GM12892 (cell line): ENCODE results near the gene ARID5A.

Experiments
- DNase-seq: peaks from one replicate; pipeline ENCODE4 v3.0.0; 2011; ENCODE audit not compliant: insufficient read length
- FAIRE-seq: peaks from 2 replicates; lab custom pipeline; 2011; peaks lifted over from hg19 to GRCh38; lab: Jason Lieb, UNC
- POLR2A ChIP-seq: IDR thresholded peaks from 2 replicates; pipeline ENCODE4 v1.6.1; 2011; ENCODE audit warnings: low read depth, low read length, control low read depth
- POLR2AphosphoS5 ChIP-seq: IDR thresholded peaks from 2 replicates; pipeline ENCODE4 v1.6.1; 2011; ENCODE audit warnings: low read depth, low read length, control low read depth
- TAF1 ChIP-seq: IDR thresholded peaks from 2 replicates; pipeline ENCODE4 v1.6.1; 2011; ENCODE audit warnings: low read depth, mild to moderate bottlenecking, control low read depth, low read length, borderline replicate concordance

The ARID5A gene

DNA sequence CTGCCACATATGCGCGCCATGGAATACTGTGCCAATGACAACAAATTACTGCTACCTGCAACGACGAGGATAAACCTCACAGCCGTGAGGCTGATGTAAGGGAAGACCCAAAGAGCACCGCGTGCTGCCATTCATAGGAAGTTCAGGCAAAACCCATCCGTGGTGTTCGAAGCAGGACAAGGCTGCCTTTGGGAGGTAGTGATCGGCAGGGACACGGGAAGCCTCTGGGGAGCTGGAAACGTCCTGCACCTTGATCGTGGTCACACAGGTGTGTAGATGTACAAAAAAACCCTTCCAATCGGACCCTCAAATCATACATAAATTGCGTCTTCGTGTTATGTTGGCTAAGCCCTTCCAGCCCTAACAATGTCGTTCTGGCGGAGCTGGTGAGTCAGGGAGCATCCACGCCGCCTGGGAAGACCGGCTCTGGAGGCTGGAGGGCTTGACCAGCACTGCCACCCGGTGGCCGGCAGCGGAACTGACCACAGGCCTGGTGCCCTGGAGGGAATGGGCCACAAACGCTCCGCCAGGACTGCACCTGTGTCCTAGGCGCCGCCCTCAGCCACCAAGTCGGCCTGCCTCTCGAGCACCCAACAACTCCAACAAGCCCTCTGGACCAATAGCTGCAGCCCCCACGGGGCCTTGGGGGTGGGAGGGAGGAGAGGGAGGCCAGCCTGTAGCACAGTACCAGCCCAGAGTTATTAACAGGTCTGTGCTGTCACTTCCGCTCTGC, 27.3 kb upstream of the ARID5A start:
- TF ChIP-seq POLR2AphosphoS5, result no peak
- TF ChIP-seq TAF1, result no peak
- TF ChIP-seq POLR2A, result no peak
- peak; percentile 80 for DNase-seq
- FAIRE-seq, result peak; percentile 99

- DNase-seq (no peak), FAIRE-seq (no peak)
- no peak; the same call in 1 of the 2 replicates for TF ChIP-seq POLR2A
- no peak for TF ChIP-seq TAF1
- no peak for TF ChIP-seq POLR2AphosphoS5
Measured at GRCh38 chr2:96509847-96510230, 26.7 kb upstream of the ARID5A start.

DNA sequence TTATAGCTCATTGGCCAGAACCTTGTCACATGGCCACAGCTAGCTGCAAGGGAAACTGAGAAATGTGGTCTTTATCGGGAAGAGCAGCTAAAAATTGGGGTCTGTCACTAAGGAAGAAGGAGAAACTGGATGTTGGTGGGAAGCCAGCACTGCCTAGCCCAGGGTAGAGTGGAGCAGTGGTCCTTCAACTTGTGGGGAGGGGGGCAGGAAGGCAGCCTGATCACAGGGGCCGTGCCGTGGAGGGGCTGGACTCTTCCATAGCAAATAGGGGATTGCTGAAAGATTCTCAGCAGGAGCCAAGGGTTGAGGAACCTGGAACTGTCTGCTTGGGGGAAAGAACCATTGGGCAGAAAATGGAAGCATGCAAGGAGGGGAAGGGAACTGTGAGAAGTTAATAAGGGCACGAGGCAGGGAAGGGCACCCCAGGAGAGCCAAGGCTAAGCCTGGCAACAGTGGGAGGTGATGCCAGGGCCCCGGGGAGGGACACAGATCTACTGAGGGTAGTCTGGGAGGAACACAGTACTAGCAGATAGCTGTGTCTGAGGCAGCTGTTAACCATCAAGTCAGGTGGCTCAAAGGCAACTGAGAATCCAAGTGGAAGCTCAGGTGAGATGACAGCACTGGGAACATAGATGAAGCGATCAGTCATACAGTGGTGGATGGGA, 25.5 kb upstream of the ARID5A start:
- DNase-seq (no peak), FAIRE-seq (no peak)
- TF ChIP-seq POLR2AphosphoS5, result no peak
- TF ChIP-seq TAF1, result no peak
- TF ChIP-seq POLR2A, result no peak

DNA sequence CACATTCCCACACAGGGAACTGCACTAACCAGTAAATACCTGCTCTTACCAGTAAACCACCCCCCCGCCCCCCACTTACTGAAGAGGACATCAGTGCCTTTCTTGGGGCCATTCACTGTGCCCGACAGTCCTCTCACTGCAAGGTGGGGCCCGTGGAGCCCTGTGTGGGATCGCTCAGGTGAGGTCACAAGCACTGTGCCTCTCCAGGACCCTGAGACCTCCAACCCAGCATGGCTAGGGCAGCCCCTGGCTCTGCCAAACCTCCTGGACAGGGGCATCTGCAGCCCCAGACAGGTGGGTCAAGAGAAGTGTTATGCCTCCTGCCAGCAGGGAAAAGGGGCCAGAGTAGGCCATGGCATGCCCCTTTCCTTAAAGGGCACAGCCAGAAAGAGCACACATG, 24.7 kb upstream of the ARID5A start:
- DNase-seq (no peak), FAIRE-seq (no peak)
- TF ChIP-seq POLR2AphosphoS5, result no peak
- no peak for TF ChIP-seq TAF1
- no peak for TF ChIP-seq POLR2A

DNA sequence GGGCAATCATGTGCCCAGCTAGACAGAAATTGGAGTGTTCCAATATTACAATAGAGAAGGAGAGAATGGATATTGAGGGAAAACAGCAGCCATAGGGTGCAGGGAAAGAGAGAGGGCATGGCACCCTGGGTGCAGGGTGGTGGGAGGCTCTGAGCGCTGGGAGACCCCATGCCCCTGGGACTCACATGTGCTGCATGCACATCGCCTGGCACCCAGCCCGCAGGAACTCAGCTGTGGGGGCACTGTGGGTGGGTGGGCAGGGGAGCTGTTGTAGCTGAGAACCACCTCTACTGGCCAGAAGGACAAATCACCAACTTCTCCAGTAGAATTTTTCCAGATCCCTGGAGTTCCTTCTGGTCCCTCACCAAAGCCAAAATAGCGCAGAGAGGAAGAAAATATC, 24.2 kb upstream of the ARID5A start:
- FAIRE-seq (no peak), DNase-seq (no peak)
- no peak for TF ChIP-seq POLR2A
- no peak for TF ChIP-seq TAF1
- no peak for TF ChIP-seq POLR2AphosphoS5

GRCh38 chr2:96514521-96514920, 22.0 kb upstream of the ARID5A start:
- no peak for FAIRE-seq

GRCh38 chr2:96517079-96517478, 19.5 kb upstream of the ARID5A start:
- FAIRE-seq (no peak), DNase-seq (no peak)

More at GRCh38 chr2:96514521-96514920, 22.0 kb upstream of the ARID5A start:
- DNase-seq, result no peak
- TF ChIP-seq POLR2A, result no peak

GRCh38 chr2:96520231-96520630, 16.3 kb upstream of the ARID5A start:
- DNase-seq, result no peak

More at GRCh38 chr2:96517079-96517478, 19.5 kb upstream of the ARID5A start:
- no peak for TF ChIP-seq TAF1
- no peak for TF ChIP-seq POLR2AphosphoS5
- no peak for TF ChIP-seq POLR2A

DNA sequence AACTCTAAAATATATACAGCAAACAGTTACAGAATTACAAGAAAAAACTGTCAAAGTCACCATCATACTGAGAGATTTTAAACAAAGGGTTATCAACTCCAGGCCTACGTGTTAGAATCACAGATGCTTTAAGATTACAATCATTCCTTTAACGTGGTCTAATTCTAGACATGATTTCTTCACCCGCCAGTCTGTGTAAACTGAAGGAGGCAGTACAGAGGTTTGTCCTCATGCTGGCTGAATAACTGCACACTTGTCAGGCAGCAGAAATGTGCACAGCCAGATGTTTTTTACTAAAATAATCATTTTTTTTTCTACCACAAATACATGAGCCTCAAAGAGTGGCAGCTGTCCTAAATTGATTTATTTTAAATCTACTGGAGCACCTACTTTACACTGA, 15.9 kb upstream of the ARID5A start:
- FAIRE-seq (no peak), DNase-seq (no peak)
- TF ChIP-seq POLR2A (no peak), POLR2AphosphoS5 (no peak), TAF1 (no peak)

More at GRCh38 chr2:96520231-96520630, 16.3 kb upstream of the ARID5A start:
- no peak for TF ChIP-seq TAF1
- no peak for TF ChIP-seq POLR2A
- TF ChIP-seq POLR2AphosphoS5, result no peak
- no peak for FAIRE-seq

DNA sequence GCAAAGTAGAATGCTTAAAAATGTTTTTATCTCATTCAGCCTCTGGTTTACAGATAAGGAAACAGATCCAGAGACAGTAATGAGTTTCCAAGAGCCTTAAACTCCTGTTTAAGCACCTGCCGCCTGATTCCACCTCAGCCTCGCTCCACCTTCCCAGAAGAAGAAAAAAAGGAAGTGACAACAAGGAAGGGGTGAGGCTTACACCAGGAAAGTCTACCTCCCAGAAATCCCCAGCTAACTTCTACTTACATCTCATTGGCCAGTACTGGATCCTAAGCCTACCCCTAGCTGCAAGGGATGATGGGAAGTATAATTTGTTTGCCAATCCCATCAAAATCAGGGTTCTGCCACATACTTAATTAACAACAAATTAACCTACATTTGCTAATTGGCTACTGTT, 15.3 kb upstream of the ARID5A start:
- FAIRE-seq, result no peak
- no peak for DNase-seq
- TF ChIP-seq POLR2A (no peak), POLR2AphosphoS5 (no peak), TAF1 (no peak)

- TF ChIP-seq POLR2AphosphoS5, result no peak
- TF ChIP-seq TAF1, result no peak
- TF ChIP-seq POLR2A, result no peak
- FAIRE-seq (no peak), DNase-seq (no peak)
Measured at GRCh38 chr2:96522304-96523203, 14.0 kb upstream of the ARID5A start.

- no peak for TF ChIP-seq POLR2A
- no peak for TF ChIP-seq TAF1
- no peak for TF ChIP-seq POLR2AphosphoS5
- peak; percentile 88 for FAIRE-seq
- no peak for DNase-seq
Measured at GRCh38 chr2:96523659-96524481, 12.7 kb upstream of the ARID5A start.
